ENCODE data around the gene CRYBA4. TPM values are rescaled to one million over a fixed set of nuclear protein-coding genes. Genes with fewer than 3 reads are reported as not detected.

The CRYBA4 gene
- total RNA-seq, 1 experiment from 2014 or later = 0.52 TPM

- H4K91ac ChIP-seq (ENCODE audit: insufficient read length, low read depth, low read length) = no peak overlapping the region
- H3K23ac ChIP-seq (ENCODE audit: insufficient read length, low read depth, low read length) = no peak overlapping the region
- no peaks in the 10 kb centered on the region for H3K27me3 ChIP-seq (ENCODE audit: insufficient read depth, low read length)
- no peak overlapping the region for H2BK20ac ChIP-seq (ENCODE audit: low read depth, low read length, poor library complexity, severe bottlenecking)
- H3K56ac ChIP-seq (ENCODE audit: insufficient read length, low read depth, low read length) = no peak overlapping the region
- H3K18ac ChIP-seq (ENCODE audit: insufficient read length, low read depth, low read length) = no peak overlapping the region
- no peaks in the 10 kb centered on the region for H4K20me1 ChIP-seq (ENCODE audit: control insufficient read depth, insufficient read depth, insufficient read length)
- no peak overlapping the region for H3T11ph ChIP-seq (ENCODE audit: low read length)
- no peak overlapping the region for H4K8ac ChIP-seq (replicated peaks; ENCODE audit: insufficient read length, low read depth, low read length)
- no peak overlapping the region for H2AK5ac ChIP-seq (ENCODE audit: insufficient read length, low read length)
- no peak overlapping the region for H3K9ac ChIP-seq (ENCODE audit: extremely low read depth, insufficient read length, low read length)
- no peak overlapping the region for H3K4ac ChIP-seq (ENCODE audit: low read depth, low read length)
- Mint-ChIP-seq H3K27me3 (ENCODE audit: low read depth) (peaks cover 2% of the 10 kb centered on the region), H3K4me1 (peaks cover 10 to 14% of the 10 kb centered on the region in 2 experiments), H3K36me3 (ENCODE audit: insufficient read depth in 1 of 3, low read depth in 3 of 3) (no peaks in the 10 kb centered on the region; a peak in 1 of 7 replicates), H3K4me3 (no peak overlapping the region), H3K27ac (peak overlapping the region in 1 of 3 experiments; percentile 18; a peak in 1 of 7 replicates), H3K9me3 (no peaks in the 10 kb centered on the region)
- WGBS (ENCODE audit: extremely low coverage, insufficient read length, low lambda C conversion rate) = no CpG with 5 or more reads among the region's 8 CpGs
- no peaks in the 10 kb centered on the region for H3K79me1 ChIP-seq (ENCODE audit: insufficient read depth, low read depth, low read length, poor library complexity, severe bottlenecking)
- H3K14ac ChIP-seq (ENCODE audit: insufficient read depth, low read length) = no peak overlapping the region
- no peak overlapping the region for H2BK15ac ChIP-seq (ENCODE audit: low read depth, low read length)
- no peak overlapping the region for H4K5ac ChIP-seq (ENCODE audit: insufficient read length, low read depth, low read length)
- no peaks in the 10 kb centered on the region for H3K23me2 ChIP-seq (ENCODE audit: insufficient read length, low read depth, low read length, poor library complexity, severe bottlenecking)
- H2BK120ac ChIP-seq (ENCODE audit: low read depth, low read length, poor library complexity, severe bottlenecking) = no peak overlapping the region
- TF ChIP-seq CTCF (conservative IDR thresholded peaks at IDR 0.05) = no peak
- no peak overlapping the region for H3K4me2 ChIP-seq (ENCODE audit: insufficient read depth, insufficient read length, low read length)
- H3K4me1 ChIP-seq (ENCODE audit: insufficient read depth, low read length) = no peaks in the 10 kb centered on the region; the same call in 1 of the 2 replicates
- DNase-seq = no peak
- no peaks in the 10 kb centered on the region for H3K79me2 ChIP-seq (ENCODE audit: insufficient read depth, low read length)
- H3K9me3 ChIP-seq (ENCODE audit: control insufficient read depth, low read depth, low read length) = no peaks in the 10 kb centered on the region
- H2BK5ac ChIP-seq (ENCODE audit: insufficient read length, low read length) = no peak overlapping the region
- no peak overlapping the region for H2BK12ac ChIP-seq (ENCODE audit: insufficient read length, low read depth, low read length)
- no peak overlapping the region for H2AFZ ChIP-seq (ENCODE audit: low read length)
- H3K27ac ChIP-seq (ENCODE audit: insufficient read length, low read depth, low read length) = no peak overlapping the region
Measured at GRCh38 chr22:26632422-26633155, 10.8 kb downstream of the CRYBA4 start.
